Mammary epithelial cell (primary cell): ENCODE data around the gene KIF21B.

Experiments used
- CTCF ChIP-seq, 2 donors: IDR thresholded peaks in 1 of 2; conservative IDR thresholded peaks in 1 of 2; 2 replicates each; pipeline ENCODE4 v1.5.1; 2011 to 2012; ENCODE audit warnings: inconsistent platforms in 2 of 2, low read length in 2 of 2, mild to moderate bottlenecking in 2 of 2, control low read depth in 1 of 2, low read depth in 1 of 2; ENCODE audit not compliant: insufficient read depth in 1 of 2; ENCODE audit errors: extremely low read depth in 1 of 2
- EZH2 ChIP-seq: IDR thresholded peaks from 2 replicates; pipeline ENCODE4 v1.6.1; 2012; ENCODE audit warnings: low read length, inconsistent platforms, borderline replicate concordance

GRCh38 chr1:201062511-201063091, 39.1 kb upstream of the KIF21B start:
- TF ChIP-seq CTCF (conservative IDR thresholded peaks at IDR 0.05 in 1 of 2, IDR thresholded peaks at IDR 0.05 in 1 of 2; ENCODE audit: extremely low read depth in 1 of 2, insufficient read depth in 1 of 2, low read depth in 1 of 2, low read length in 2 of 2), result no peak
- TF ChIP-seq EZH2, result no peak
